Measurements from ENCODE around the gene FOXL1. TPM values are rescaled to one million over a fixed set of nuclear protein-coding genes. Genes with fewer than 3 reads are reported as not detected.

FOXL1 gene
- total RNA-seq, 1 donor from 2014 or later, result 0.81 TPM

DNA sequence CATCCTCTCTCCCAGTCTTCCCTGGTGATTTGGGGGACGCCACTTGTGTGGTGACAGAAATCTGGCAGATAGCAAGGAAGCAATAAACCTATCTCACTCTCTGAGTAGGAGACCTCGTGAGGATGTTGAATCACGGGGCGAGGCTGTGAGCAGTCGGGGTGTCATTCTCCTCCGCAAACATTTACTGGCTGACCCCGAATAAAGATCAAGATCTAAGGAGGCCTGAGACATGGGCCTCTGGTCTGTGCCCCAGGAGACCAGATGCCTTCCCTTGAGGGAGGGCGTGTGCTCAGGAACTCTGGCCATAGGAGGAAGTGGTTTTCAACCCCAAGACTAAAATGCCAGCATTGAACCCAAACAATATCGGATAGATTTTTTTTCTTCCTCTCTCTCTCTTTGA lies 53.1 kb downstream of the FOXL1 start:
- TF ChIP-seq, protein P1, sequence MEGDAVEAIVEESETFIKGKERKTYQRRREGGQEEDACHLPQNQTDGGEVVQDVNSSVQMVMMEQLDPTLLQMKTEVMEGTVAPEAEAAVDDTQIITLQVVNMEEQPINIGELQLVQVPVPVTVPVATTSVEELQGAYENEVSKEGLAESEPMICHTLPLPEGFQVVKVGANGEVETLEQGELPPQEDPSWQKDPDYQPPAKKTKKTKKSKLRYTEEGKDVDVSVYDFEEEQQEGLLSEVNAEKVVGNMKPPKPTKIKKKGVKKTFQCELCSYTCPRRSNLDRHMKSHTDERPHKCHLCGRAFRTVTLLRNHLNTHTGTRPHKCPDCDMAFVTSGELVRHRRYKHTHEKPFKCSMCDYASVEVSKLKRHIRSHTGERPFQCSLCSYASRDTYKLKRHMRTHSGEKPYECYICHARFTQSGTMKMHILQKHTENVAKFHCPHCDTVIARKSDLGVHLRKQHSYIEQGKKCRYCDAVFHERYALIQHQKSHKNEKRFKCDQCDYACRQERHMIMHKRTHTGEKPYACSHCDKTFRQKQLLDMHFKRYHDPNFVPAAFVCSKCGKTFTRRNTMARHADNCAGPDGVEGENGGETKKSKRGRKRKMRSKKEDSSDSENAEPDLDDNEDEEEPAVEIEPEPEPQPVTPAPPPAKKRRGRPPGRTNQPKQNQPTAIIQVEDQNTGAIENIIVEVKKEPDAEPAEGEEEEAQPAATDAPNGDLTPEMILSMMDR (IDR thresholded peaks at IDR 0.05), result no peak
- no peak for ATAC-seq
- intact Hi-C loops (cut with DNase I), result no loop called here
- Histone ChIP-seq H3K4me3 (no peak overlapping the region), H3K27me3 (no peaks in the 10 kb centered on the region), H3K36me3 (no peaks in the 10 kb centered on the region), H3K9me3 (no peaks in the 10 kb centered on the region), H3K4me1 (no peaks in the 10 kb centered on the region), H3K27ac (no peak overlapping the region)
- no peak for DNase-seq

Other genes starting within 250 kb of the FOXL1 start
- gene FOXF1, start 68.0 kb upstream of the FOXL1 start, total RNA-seq, result 46.4 TPM
- gene MTHFSD, start 23.3 kb upstream of the FOXL1 start, total RNA-seq, result 18.7 TPM
- gene FOXC2, start 11.7 kb upstream of the FOXL1 start, total RNA-seq, result 1.1 TPM